Right forelimb (tissue), 1 donor: Measurements from ENCODE around the gene HSF2BP.
"Not testable (repeated sequence)": the region's sequence is repeated elsewhere in the genome, so short reads cannot be mapped to it uniquely, and the experiment has no call there.

Experiments used
- DNase-seq: peaks from one replicate; pipeline ENCODE4 v3.0.0-alpha.2; 2018

The HSF2BP gene

DNA sequence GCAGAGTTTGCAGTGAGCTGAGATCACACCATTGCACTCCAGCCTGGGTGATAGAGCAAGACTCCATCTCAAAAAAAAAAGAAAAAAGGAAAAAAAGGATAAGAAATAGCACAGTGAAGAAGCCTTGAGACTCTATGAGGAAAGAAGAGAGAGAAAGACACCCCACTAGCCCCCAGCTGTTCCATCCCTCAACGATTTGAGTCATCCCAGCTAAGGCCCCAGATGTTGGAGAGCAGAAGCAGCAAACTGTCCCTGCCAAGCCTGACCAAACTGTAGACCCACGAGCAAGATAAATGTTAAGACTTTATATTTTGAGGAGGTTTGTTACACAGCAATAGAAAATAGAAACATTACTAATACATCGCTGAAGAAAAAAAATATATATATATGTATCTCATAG lies 42.4 kb downstream of the HSF2BP start:
- DNase-seq = not testable (repeated sequence)

DNA sequence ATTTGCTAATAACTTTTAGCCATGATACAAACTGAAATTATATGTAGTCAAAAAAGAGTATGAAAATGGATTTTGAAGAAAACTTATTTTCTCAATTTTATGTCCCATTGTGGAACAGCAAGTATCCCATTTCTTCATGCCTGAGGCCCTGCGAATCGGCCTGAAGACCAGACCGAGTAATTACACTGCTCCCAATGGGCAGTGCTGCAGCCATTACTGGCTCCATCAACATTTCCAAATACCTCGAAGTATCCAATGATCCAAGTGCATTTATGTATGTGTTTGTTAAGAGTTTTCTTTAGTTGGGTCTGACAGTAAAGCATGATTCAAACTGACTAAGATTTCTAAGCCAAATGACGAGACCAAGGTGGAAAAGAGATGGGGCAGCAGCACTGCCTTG lies 44.4 kb downstream of the HSF2BP start:
- no peak for DNase-seq

DNA sequence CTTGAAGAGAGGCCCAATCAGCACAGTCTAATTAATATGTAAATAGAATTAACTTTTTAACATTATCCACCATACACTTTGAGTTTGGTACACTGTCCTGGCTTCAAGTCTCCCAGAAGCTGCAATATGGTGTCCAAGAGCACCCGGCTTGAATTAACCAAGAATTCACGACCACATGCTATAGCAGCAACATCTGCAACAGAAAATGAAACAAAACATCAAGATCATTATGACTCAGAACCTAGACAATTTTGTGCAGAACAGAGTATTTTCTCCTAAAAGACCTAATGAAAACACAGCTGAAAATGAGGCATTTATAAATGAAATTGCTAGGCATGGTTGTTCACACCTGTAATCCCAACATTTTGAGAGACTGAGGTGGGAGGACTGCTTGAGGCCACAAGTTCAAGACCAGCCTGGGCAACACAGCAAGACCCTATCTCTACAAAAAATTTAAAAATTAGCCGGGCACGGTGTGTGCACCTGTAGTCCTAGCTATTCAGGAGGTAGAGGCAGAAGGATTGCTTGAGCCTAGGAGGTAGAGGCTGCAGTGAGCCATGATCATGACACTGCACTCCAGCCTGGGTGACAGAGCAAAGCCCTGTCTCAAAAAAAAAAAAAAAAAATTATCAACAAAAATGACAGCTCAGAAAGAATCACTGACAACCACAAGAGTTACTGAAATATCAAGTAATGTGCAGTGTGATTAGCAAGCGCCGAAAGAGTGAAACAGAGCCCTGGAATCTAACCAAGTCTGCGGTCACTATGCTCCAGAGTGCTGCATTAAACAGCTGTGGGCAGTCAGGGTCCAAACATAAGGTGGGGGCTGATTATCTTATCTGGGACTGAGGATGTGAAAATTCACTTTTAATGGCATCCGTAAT lies 45.3 kb downstream of the HSF2BP start:
- no peak for DNase-seq

DNA sequence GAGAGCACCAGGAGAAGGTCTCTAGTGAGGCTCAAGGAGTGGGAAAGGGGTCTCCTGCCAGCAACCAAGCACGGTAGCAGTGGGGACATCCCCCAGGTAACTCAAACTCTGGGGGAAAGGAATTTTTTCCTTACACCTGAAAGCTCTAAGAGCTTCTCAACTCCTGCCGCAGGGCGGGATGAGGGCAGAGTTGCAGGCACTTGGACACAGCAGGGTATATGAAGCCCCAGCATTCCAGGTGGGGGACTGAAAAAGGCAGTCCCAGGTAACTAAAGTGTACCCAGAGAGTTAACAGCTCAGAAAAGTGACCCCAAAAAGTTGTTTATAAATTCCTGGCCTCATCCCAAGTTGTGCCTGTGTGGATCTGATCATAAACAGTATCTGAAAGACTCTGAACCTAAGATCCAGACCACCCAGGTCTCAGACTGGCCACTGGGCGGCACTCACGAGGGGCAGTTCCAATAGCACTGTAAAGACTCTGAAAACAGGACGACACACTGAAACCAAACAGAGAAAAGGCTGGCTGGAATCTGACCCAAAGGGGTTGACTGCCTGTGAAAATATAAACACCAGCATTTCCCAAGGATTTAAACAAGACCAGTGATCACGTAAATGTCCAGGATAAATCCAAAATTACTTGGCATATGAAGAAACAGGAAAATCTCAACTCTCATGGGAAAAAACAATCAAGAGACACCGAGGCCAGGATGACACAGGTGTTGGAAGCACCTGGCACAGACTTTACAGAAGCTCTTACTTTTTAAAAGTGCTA lies 47.5 kb downstream of the HSF2BP start:
- peak; percentile 67 for DNase-seq

DNA sequence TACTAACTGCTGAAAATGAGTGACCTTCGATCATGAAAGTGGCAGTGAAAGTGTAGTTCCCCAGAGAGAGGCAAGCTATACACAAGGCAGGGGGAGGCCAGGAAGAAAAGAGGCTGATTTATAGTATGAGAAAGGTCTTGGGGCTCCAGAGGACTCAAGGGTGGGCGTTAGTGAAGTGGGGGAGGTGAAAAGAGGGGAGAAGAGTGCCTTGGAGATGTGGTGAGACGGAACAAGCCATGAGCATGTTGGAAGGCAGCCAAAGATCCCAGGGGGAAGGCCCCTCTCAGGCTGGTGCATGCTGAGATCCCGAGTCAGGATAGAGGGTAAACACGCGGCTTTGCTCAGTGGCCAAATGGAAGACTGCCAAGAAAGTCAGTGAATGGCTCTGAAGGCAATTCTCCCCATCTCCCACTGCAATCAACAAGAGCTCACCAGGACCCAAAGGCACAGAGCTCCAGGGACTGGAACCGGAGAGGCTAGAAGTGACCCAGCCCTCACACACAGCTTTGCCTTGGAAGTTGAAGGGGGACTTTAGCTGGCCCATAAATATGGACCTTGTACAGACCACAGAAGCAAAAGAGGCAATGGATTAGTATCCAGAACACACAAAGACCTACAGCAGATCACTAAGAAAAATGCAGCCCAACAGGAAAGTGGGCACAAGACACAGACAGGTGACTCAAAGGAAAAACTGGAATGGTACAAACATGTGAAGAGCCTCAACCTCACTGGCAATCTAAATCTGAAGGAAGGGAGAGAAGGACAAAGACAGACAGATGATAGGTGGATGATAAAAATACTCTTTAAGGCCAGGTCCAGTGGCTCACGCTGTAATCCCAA lies 49.6 kb downstream of the HSF2BP start:
- DNase-seq = no peak

DNA sequence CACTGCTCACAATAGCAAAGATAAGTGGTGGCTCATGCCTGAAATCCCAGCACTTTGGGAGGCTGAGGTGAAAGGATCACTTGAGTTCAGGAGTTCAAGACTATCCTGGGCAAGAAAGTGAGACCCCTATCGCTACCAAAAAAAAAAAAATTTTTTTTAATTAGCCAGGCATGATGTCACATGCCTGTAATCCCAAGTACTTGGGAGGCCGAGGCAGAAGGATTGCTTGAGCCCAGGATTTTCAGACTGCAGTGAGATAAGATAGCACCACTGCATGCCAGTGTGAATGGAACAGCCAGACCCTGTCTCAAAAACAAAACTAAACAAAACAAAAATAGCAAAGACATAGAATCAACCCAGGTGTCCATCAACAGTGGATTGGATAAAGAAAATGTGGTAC lies 50.6 kb downstream of the HSF2BP start:
- DNase-seq = no peak

DNA sequence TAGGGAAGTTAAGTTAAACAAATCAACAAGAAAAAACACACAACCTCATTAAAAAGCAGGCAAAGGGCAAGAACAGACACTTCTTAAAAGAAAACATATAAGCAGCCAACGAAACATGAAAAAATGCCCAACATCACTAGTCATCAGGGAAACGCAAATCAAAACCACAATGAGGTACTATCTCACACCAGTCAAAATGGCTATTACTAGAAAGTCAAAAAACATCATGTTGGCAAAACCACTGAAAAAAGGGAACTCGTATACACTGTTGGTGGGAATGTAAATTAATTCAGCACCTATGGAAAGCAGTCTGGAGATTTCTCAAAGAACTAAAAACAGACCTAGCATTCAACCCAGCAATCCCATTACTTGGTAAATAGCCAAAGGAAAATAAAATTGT lies 51.1 kb downstream of the HSF2BP start:
- no peak for DNase-seq

DNA sequence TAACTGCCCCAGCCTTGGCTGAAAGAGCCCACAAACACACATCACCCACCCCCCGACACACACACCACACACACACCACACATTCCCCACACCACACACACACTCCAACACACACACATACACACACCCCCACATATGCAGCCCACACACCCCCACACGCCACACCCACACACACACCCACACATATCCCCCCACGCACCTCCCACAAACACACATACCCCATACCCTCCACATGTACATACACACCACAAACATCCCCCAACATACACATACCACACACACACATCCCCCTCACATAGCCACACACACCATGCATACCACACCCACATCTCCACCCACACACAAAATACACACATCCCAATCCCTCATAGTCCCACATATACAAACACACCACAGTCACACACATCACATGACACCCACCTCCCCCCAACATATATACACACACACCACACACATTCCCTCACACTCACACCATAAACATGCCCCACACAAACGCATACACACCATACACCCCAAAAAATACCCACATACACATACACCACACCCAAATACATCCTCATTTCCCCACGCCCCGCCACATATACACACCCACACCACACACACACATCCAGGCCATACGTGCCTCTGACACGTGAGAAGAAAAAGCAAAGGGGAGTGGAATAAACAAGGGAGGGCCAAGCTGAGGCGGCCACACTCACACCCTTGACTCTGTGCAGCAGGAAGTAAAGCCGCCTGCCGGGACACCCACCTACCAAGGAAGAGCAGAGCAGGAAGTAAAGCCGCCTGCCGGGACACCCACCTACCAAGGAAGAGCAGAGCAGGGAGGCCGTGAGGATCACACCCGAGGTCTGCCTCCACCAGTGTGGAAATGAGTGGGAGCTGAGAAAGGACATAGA lies 53.7 kb downstream of the HSF2BP start:
- no peak for DNase-seq

DNA sequence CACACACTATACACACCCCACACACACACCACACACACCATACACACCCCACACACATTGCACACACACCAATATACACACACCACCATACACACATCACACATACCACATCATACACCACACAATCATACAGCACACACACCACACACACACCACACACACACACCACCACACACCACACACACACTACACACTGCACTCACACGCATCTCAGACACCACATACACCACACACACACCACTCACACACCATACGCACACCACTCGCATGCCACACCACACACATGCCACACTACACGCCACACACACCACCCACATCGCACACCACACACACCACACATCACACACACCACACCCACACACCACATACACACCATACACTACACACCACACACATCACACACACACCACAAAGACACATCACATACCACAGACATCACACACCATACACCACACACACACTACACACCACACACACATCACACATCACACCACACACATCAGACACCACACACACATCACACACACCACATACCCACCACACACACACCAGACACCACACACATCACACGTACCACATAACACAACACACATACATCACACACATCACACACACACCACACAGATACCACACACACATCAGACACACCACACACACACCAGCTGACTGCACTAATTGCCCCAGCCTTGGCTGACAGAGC lies 54.6 kb downstream of the HSF2BP start:
- DNase-seq = no peak

DNA sequence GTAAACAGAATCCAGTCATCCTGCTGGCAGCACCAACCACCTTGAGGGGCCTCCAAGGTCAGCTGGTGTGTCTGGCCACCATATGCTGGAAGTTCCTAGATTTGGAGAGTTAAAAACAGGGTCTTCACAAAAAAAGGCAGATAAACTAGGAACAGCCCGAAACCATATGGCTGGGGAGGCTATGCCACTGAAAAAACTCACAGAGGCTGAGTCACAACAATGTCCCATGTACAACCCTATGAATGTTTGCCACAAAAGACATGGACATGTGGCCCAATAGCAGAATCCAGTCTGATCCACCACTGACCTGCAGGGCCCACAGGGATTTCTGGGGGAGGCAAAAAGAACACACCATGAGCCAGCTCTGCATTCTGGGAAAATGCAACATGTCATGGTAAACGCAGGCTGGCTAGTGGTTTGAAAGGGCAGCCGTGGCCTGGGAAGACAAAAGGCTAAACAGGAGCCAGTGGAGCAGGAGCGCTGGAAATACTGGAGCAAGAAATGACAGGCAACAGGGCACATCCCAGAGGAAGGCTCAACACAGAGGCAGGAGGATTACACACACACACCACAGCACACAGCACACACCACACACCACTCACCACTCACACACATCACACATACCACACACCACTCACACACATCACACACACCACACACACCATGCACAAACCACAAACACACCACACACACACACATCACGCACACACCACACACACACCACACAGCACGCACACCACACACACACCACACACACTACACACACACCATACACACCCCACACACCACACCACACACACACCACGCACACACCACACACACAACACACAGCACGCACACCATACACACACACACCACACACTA lies 55.4 kb downstream of the HSF2BP start:
- DNase-seq = no peak

DNA sequence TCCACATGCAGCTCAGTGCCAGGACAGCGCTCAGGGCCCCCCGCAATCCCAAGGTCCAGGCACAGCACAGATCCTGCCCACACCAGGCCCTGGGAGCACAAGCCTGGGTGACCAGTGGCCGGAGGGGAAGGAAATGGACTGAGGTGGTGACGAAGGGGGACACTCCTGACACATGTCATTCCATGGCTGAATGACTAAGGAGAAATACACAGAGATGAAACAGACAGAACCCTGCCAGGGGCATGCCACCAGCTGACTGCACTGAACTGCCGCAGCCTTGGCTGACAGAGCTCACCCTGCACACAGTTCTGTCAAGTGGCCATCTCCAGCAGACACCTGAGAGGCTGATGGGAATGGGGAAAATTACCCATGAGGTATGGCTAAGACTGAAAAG lies 56.1 kb downstream of the HSF2BP start:
- no peak for DNase-seq

DNA sequence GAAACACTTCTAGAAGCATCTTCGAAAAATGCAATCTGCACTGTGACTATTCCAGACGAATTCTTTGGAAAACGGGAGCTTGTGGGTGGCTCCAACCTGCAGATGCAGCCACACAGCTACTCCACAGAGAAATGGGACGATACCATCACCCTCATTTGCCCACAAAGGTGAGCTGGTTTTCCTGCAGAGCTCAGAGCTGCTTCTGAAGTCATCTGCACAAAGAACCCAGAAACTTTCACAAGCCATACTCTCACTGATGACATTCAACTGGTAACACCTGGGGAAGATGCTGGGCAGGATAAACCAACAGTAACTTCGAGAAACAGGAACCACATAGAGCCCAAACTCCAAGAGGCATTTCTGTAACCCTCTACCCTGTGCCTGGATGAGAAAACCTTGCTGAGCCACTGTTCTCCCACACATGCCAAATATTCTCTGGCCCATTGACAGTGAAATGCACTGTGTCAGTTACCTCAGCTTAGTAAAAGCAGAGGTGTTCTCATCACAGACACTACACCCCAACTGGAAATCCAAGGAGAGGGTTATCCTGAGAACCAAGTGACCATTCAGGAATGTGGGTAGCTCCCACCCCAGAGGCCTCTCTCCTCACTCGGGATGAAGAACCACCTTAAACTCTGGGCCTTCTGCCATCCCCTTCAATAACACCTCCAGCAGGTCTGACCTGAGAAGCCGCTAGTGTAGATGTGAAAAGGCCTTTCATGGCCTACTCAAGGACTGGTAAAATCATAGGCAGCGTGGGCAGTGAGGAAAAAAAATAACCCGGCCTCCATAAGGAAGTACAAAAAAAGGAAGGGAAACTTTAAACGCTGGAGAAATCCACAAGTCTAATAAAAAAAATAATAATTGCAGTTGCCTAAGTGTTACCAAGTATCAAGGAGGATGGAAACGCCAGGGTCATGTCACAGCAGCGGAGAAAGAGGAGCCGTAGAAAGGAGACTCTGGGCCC lies 56.7 kb downstream of the HSF2BP start:
- no peak for DNase-seq

DNA sequence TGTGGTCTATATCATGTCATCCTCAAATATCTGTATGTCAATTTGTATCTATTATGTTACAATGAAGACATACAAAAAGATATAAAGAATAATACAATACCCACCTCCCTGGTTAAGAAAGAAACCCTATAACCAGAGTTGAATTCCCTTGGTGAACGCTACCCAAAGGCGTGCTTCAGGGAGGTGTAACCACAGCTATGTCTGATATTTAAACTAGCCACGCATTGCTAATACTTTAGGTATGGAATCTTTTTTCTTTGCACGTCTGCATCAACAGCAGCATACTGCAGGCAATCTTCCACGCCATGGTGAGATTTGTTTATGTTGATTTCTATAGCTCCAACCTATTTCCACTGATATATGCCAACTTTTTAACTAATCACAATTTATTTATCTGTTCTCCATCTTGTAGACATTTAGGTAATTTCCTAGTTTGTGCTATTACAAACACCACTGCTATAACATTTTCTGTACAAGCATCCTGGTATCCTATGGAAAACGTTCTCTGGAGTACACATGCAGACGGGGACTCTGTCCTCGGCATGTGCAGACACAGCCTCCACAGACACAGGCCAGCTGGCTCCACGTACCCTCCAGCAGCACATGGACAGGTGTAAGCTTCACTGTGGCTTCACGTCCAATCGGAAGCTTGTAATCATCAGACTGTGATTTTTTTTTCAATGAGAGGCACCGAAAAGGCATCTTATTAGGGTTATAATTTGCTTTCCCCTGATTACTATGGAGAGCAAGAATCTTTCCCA lies 58.5 kb downstream of the HSF2BP start:
- no peak for DNase-seq

DNA sequence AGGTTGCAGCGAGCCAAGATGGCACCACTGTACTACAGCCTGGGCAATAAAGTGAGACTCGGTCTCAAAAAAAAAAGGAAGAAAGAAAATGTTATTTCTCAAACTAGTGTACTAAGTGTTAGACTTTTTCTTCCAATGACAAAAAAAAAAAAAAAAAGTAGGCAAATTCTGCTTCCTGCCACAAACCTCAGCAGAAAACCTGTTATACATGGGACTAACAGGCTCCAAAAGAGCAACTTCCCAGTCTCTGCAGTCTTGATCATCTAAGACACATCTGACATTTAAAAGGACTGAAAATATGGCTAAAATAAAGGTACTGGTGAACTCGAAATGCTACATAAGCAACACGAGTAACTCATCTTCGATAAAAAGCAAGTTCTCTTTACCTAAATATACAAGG lies 59.6 kb downstream of the HSF2BP start:
- DNase-seq = no peak

DNA sequence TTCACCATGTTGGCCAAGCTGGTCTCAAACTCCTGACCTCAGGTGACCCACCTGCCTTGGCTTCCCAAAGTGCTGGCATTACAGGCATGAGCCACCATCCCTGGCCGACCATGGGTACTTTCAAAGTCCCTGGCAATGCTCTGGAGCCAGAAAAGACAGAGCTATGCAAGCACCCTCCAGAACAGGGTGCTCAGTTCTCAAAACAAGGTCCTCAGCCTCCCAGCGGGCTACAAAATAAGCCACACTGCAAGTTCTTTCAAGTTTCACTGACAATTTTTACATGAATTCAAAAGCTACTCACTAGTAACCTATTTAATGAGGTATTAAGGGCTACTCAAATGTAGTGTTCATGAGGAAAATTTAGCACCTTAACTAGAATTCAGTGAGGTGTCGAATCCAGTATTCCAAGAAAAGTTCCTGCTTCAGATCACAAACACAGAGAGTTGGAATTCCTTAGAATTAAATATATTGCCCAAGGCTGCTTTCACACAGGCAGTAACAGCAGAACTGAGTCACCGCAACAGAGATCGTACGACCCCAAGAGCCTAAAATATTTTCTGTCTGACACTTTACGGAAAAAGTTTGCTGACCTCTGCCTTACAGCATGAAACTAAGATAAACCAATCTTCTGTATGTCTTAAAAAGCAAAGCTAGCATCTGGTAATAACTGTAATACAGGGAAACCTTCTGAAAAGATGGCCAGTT lies 60.7 kb downstream of the HSF2BP start:
- no peak for DNase-seq

DNA sequence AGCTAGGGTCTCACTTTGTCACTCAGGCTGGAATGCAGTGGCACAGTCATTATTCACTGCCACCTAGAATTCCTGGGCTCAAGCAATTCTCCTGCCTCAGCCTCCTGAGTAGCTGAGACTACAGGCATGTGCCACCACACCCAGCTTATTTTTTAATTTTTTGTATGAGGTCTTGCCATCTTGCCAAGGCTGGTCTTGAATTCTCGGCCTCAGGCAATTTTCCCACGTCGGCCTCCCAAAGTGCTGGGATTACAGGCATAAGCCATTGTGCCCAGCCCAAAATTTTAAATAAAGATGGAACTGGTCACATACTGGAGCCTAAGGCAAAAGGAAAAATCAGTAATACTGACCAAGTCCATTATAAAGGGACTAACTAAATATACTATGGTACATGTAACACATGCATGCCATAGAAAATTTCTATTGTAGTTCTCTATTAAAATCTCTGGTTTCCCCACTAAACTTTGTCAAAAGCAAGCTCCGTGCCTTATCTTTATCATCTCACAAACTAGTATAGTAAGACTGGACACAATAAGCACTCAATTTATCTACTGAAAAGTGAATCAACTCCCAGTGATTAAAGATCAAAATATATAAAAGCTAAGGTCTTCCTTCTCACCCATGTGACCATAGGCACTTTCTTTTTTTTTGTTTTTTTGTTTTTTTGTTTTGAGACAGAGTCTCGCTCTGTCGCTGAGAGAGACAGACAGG lies 61.6 kb downstream of the HSF2BP start:
- no peak for DNase-seq

DNA sequence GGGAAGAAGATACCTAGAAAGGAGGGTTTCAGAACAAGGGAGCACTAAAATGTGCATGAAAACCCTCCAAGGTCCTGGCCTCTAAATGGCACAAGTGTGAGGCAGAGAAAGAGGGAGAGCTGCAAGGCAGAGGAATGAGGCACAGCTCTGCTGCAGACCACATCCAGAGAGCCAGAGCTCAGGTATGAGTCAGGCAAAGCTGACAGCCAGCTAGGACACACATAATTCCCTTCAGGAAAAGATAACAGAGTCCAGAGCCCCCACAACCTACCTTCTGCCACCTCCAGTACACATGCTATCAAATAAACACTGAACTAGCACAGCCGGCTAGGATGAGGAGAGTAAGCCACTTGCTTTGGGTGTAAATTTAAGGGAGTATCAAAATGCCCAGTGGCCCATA lies 62.2 kb downstream of the HSF2BP start:
- DNase-seq = no peak
